ENCODE measurements around the gene C1orf216. TPM values are rescaled to one million over a fixed set of nuclear protein-coding genes. Genes with fewer than 3 reads are reported as not detected.
"Not testable (repeated sequence)": the region's sequence is repeated elsewhere in the genome, so short reads cannot be mapped to it uniquely, and the experiment has no call there.

The C1orf216 gene
- total RNA-seq, 2 donors from 2014 or later = 14.2 to 17.4 TPM

GRCh38 chr1:35714921-35715567 is 3.6 kb downstream of the C1orf216 start:
- no peak for ATAC-seq

GRCh38 chr1:35711098-35711497 is 7.6 kb downstream of the C1orf216 start:
- not testable (repeated sequence) for ATAC-seq; H3K9me3 Mint-ChIP-seq; DNase-seq (ENCODE audit: low spot score in 2 of 2); H3K27ac Mint-ChIP-seq
- H3K36me3 Mint-ChIP-seq = peaks cover 16 to 19% of the 10 kb centered on the region in 2 donors

More at GRCh38 chr1:35714921-35715567, 3.6 kb downstream of the C1orf216 start:
- Mint-ChIP-seq H3K9me3 (no peaks in the 10 kb centered on the region), H3K27ac (no peak overlapping the region), H3K36me3 (peaks cover 17% of the 10 kb centered on the region in 2 donors)
- peak in 1 of 2 donors; percentile 20 for DNase-seq (ENCODE audit: low spot score in 2 of 2)

- no peaks in the 10 kb centered on the region for H3K9me3 Mint-ChIP-seq
- no peak overlapping the region for H3K27ac Mint-ChIP-seq
- ATAC-seq = no peak
- H3K36me3 Mint-ChIP-seq = peaks cover 6 to 7% of the 10 kb centered on the region in 2 donors
- DNase-seq (ENCODE audit: low spot score in 2 of 2) = no peak
Measured at GRCh38 chr1:35708952-35709351, 9.7 kb downstream of the C1orf216 start.

GRCh38 chr1:35708441-35708921 is 10.2 kb downstream of the C1orf216 start:
- no peak overlapping the region for H3K27ac Mint-ChIP-seq
- peaks cover 6 to 7% of the 10 kb centered on the region in 2 donors for H3K36me3 Mint-ChIP-seq
- DNase-seq (ENCODE audit: low spot score in 2 of 2) (no peak), ATAC-seq (peak; percentile 50 to 58)
- no peaks in the 10 kb centered on the region for H3K9me3 Mint-ChIP-seq

GRCh38 chr1:35707601-35708440 is 10.9 kb downstream of the C1orf216 start:
- DNase-seq (ENCODE audit: low spot score in 2 of 2) = peak in 1 of 2 donors; percentile 36
- Mint-ChIP-seq H3K36me3 (peaks cover 6 to 7% of the 10 kb centered on the region in 2 donors), H3K27ac (no peak overlapping the region), H3K9me3 (no peaks in the 10 kb centered on the region)
- peak; percentile 62 to 72 for ATAC-seq

- peak in 1 of 2 donors; percentile 56 for DNase-seq (ENCODE audit: low spot score in 2 of 2)
- peak overlapping the region; percentile 65 to 73 for H3K27ac Mint-ChIP-seq
- H3K9me3 Mint-ChIP-seq = no peaks in the 10 kb centered on the region
- peaks cover 6 to 7% of the 10 kb centered on the region in 2 donors for H3K36me3 Mint-ChIP-seq
- ATAC-seq = peak in 1 of 2 donors; percentile 29
Measured at GRCh38 chr1:35706846-35707600, 11.7 kb downstream of the C1orf216 start.

GRCh38 chr1:35702508-35702907 is 16.2 kb downstream of the C1orf216 start:
- no peak for ATAC-seq
- H3K27ac Mint-ChIP-seq = no peak overlapping the region

GRCh38 chr1:35699152-35699551 is 19.5 kb downstream of the C1orf216 start:
- ATAC-seq; H3K36me3 Mint-ChIP-seq; H3K27ac Mint-ChIP-seq; DNase-seq (ENCODE audit: low spot score in 2 of 2); H3K9me3 Mint-ChIP-seq: not testable (repeated sequence)

More at GRCh38 chr1:35702508-35702907, 16.2 kb downstream of the C1orf216 start:
- Mint-ChIP-seq H3K36me3 (peaks cover 6 to 7% of the 10 kb centered on the region in 2 donors), H3K9me3 (no peaks in the 10 kb centered on the region)
- DNase-seq (ENCODE audit: low spot score in 2 of 2) = no peak

- H3K9me3 Mint-ChIP-seq = no peaks in the 10 kb centered on the region
- no peak overlapping the region for H3K27ac Mint-ChIP-seq
- no peaks in the 10 kb centered on the region for H3K36me3 Mint-ChIP-seq
- DNase-seq (ENCODE audit: low spot score in 2 of 2) = no peak
- no peak for ATAC-seq
Measured at GRCh38 chr1:35692317-35692716, 26.4 kb downstream of the C1orf216 start.

- ATAC-seq = no peak
- H3K27ac Mint-ChIP-seq = no peak overlapping the region
- H3K9me3 Mint-ChIP-seq = no peaks in the 10 kb centered on the region
- no peaks in the 10 kb centered on the region for H3K36me3 Mint-ChIP-seq
- no peak for DNase-seq (ENCODE audit: low spot score in 2 of 2)
Measured at GRCh38 chr1:35691571-35692220, 27.0 kb downstream of the C1orf216 start.

- ATAC-seq = no peak
- no peak for DNase-seq (ENCODE audit: low spot score in 2 of 2)
- Mint-ChIP-seq H3K9me3 (no peaks in the 10 kb centered on the region), H3K36me3 (no peaks in the 10 kb centered on the region), H3K27ac (no peak overlapping the region)
Measured at GRCh38 chr1:35691080-35691479, 27.6 kb downstream of the C1orf216 start.

- not testable (repeated sequence) for H3K9me3 Mint-ChIP-seq
Measured at GRCh38 chr1:35690103-35690502, 28.6 kb downstream of the C1orf216 start.

GRCh38 chr1:35688161-35688560 is 30.5 kb downstream of the C1orf216 start:
- DNase-seq (ENCODE audit: low spot score in 2 of 2) (no peak), ATAC-seq (no peak)
- Mint-ChIP-seq H3K27ac (peak overlapping the region; percentile 11 to 43), H3K9me3 (no peaks in the 10 kb centered on the region), H3K36me3 (no peaks in the 10 kb centered on the region)

More at GRCh38 chr1:35690103-35690502, 28.6 kb downstream of the C1orf216 start:
- H3K36me3 Mint-ChIP-seq; ATAC-seq; DNase-seq (ENCODE audit: low spot score in 2 of 2); H3K27ac Mint-ChIP-seq: not testable (repeated sequence)

GRCh38 chr1:35683012-35683411 is 35.7 kb downstream of the C1orf216 start:
- no peaks in the 10 kb centered on the region for H3K36me3 Mint-ChIP-seq
- H3K27ac Mint-ChIP-seq = no peak overlapping the region
- no peaks in the 10 kb centered on the region for H3K9me3 Mint-ChIP-seq
- no peak for DNase-seq (ENCODE audit: low spot score in 2 of 2)
- no peak for ATAC-seq

GRCh38 chr1:35680271-35680670 is 38.4 kb downstream of the C1orf216 start:
- DNase-seq (ENCODE audit: low spot score in 2 of 2) = no peak
- Mint-ChIP-seq H3K9me3 (no peaks in the 10 kb centered on the region), H3K36me3 (no peaks in the 10 kb centered on the region), H3K27ac (no peak overlapping the region)
- no peak for ATAC-seq

GRCh38 chr1:35675773-35676172 is 42.9 kb downstream of the C1orf216 start:
- Mint-ChIP-seq H3K27ac (no peak overlapping the region), H3K36me3 (no peaks in the 10 kb centered on the region), H3K9me3 (no peaks in the 10 kb centered on the region)
- no peak for ATAC-seq
- DNase-seq (ENCODE audit: low spot score in 2 of 2) = no peak

All from activated naive CD4-positive, alpha-beta T cell treated with anti-CD3 and anti-CD28 coated beads, Interleukin-2, amount 50 U/mL, for 72 hours (primary cell).